Measurements from ENCODE around the gene PPOX.

Gene PPOX

DNA sequence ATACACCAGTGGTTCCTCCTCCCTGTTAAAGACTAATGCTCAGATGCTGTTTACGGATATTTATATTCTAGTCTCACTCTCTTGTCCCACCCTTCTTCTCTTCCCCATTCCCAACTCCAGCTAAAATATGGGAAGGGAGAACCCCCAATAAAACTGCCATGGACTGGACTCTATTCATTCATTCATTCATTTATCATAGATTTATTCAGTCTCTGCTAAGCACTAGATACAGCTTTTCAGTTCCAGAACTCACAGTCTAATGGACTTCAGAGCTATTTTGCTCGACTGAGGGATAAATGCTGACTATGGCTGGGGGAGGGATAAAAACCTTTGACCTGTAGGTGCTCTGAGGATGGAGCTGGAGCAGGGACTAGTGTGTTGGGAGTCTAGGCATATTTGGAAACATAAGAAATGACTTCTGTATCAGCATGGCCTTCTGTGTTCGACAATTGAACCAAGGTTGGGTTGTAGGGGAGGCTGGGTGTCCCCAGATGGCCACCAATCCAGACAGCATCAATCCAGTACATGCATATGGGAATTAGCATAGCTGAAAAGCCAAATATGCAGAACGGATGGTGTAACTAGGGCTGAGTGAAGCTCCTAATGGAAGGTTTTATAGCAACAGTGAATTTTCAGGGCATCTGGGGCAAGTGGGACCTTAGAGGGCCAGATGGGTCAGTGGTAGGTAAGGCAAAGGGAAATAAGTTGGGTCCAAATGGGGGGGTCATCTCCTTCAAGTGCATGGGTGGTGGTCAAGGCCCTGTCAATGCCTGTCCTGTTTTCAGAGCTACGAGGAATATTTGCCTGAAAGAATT is 53.1 kb downstream of the PPOX start:
- H3K27me3 Mint-ChIP-seq: peaks cover 5% of the 10 kb centered on the region
- CTCF ChIA-PET: interaction anchor here (1.1 to 5.3 kb wide), 8 partner anchors 8 to 162 kb away, joined by 3 to 29 read pairs (median 8); partner anchors contain the start of gene TOMM40L
- peaks cover 8% of the 10 kb centered on the region for H3K36me3 Mint-ChIP-seq
- no peak overlapping the region for H3K4me3 Mint-ChIP-seq
- H3K27ac Mint-ChIP-seq: no peak overlapping the region
- DNase-seq: no peak
- peaks cover 53% of the 10 kb centered on the region for H3K4me1 Mint-ChIP-seq
- no peaks in the 10 kb centered on the region for H3K9me3 Mint-ChIP-seq

GRCh38 chr1:161220002-161220401 is 53.8 kb downstream of the PPOX start:
- no peak for DNase-seq
- H3K36me3 Mint-ChIP-seq: peaks cover 3% of the 10 kb centered on the region
- no peak overlapping the region for H3K4me3 Mint-ChIP-seq
- CTCF ChIA-PET: interaction anchor here (1.2 to 7.8 kb wide), 8 partner anchors 7 to 162 kb away, joined by 4 to 94 read pairs (median 11); partner anchors contain the start of gene TOMM40L
- no peaks in the 10 kb centered on the region for H3K9me3 Mint-ChIP-seq
- peaks cover 48% of the 10 kb centered on the region for H3K4me1 Mint-ChIP-seq
- H3K27ac Mint-ChIP-seq: no peak overlapping the region
- peaks cover 5% of the 10 kb centered on the region for H3K27me3 Mint-ChIP-seq

Measured in activated naive CD4-positive, alpha-beta T cell treated with anti-CD3 and anti-CD28 coated beads, Interleukin-2, amount 10 ng/mL, durations not matched to agents 7 days and 5 days (primary cell).